Hepatocyte (in vitro differentiated cells): ENCODE measurements around the gene DNAJC5. TPM values are rescaled to one million over a fixed set of nuclear protein-coding genes. Genes with fewer than 3 reads are reported as not detected.

Source experiments
- DNase-seq: peaks from one replicate; pipeline ENCODE4 v3.0.0-alpha.2; 2016; ENCODE audit warnings: low spot score
- H2AFZ ChIP-seq: fragments of 200-600 bp; sonication (generic); 2 replicates; pipeline ENCODE4 v1.6.0; 2016; ENCODE audit warnings: antibody characterized with exemption, mild to moderate bottlenecking
- H3K27ac ChIP-seq: fragments of 200-600 bp; sonication (generic); 2 replicates; pipeline ENCODE4 v1.5.1; 2016; ENCODE audit warnings: mild to moderate bottlenecking
- H3K27me3 ChIP-seq: fragments of 200-600 bp; sonication (generic); 2 replicates; pipeline ENCODE4 v1.6.1; 2016
- H3K36me3 ChIP-seq: fragments of 200-600 bp; sonication (generic); replicated peaks from 2 replicates; pipeline ENCODE4 v1.5.1; 2016; ENCODE audit warnings: low read depth; ENCODE audit not compliant: insufficient read depth
- H3K4me1 ChIP-seq: fragments of 200-600 bp; sonication (generic); 2 replicates; pipeline ENCODE4 v1.5.1; 2016; ENCODE audit warnings: mild to moderate bottlenecking, moderate library complexity; ENCODE audit not compliant: insufficient read depth
- H3K4me2 ChIP-seq: fragments of 200-600 bp; sonication (generic); 2 replicates; pipeline ENCODE4 v1.6.0; 2016
- H3K4me3 ChIP-seq: fragments of 200-600 bp; sonication (generic); 2 replicates; pipeline ENCODE4 v1.5.1; 2016; ENCODE audit warnings: mild to moderate bottlenecking
- H3K79me2 ChIP-seq: fragments of 200-600 bp; sonication (generic); 2 replicates; pipeline ENCODE4 v1.6.0; 2017; ENCODE audit warnings: mild to moderate bottlenecking
- H3K9me2 ChIP-seq: fragments of 200-600 bp; sonication (generic); replicated peaks from 2 replicates; pipeline ENCODE4 v1.6.0; 2017; ENCODE audit warnings: mild to moderate bottlenecking; ENCODE audit not compliant: insufficient read depth
- H3K9me3 ChIP-seq: fragments of 200-600 bp; sonication (generic); 2 replicates; pipeline ENCODE4 v1.5.1; 2016; ENCODE audit warnings: low read depth, mild to moderate bottlenecking
- H4K20me1 ChIP-seq: fragments of 200-600 bp; sonication (generic); 2 replicates; pipeline ENCODE4 v1.6.0; 2016; ENCODE audit warnings: mild to moderate bottlenecking; ENCODE audit not compliant: insufficient read depth, poor library complexity, severe bottlenecking
- CTCF ChIP-seq: fragments of 200-600 bp; sonication (generic); IDR thresholded peaks from 2 replicates; pipeline ENCODE4 v1.5.1; 2016; ENCODE audit warnings: antibody characterized with exemption, mild to moderate bottlenecking; ENCODE audit not compliant: poor library complexity
- EZH2 ChIP-seq: fragments of 200-600 bp; sonication (generic); IDR thresholded peaks from 2 replicates; pipeline ENCODE4 v1.6.1; 2016; ENCODE audit warnings: antibody characterized with exemption, mild to moderate bottlenecking, borderline replicate concordance
- EZH2phosphoT487 ChIP-seq: fragments of 200-600 bp; sonication (generic); IDR thresholded peaks from one replicate; pipeline ENCODE4 v1.6.1; 2018; ENCODE audit warnings: antibody characterized with exemption, mild to moderate bottlenecking, low read depth, moderate library complexity; ENCODE audit not compliant: unreplicated experiment, severe bottlenecking
- WGBS: methylation state at CpG from one replicate; pipeline ENCODE4 v1.1.6; 2016; ENCODE audit warnings: low lambda C conversion rate; ENCODE audit errors: missing lambda C conversion rate; 5-methylcytosine and 5-hydroxymethylcytosine counted together
- microRNA counts: library from miRNA; unstranded; fragments of <30 nt; microRNA quantifications from one replicate; lab custom pipeline; 2017
- microRNA-seq: library from miRNA; unstranded; fragments of <30 nt; microRNA quantifications from one replicate; pipeline ENCODE4, GENCODE V29; 2017
- polyA plus RNA-seq: library from polyadenylated mRNA; unstranded; fragments of >200 nt; fragmentation: Nextera tagmentation; extraction: Ambion mirVana; gene quantifications from 2 replicates; pipeline ENCODE4 v1.2.1, GENCODE V29; 2016
- small RNA-seq: library from RNA; depleted of rRNA; stranded (forward); fragments of <200 nt; gene quantifications from one replicate; pipeline ENCODE3, GENCODE V24; 2014
- total RNA-seq: library from RNA; depleted of rRNA; stranded (reverse); fragments of >200 nt; gene quantifications from 2 replicates; pipeline ENCODE4 v1.2.3, GENCODE V29; 2014

The DNAJC5 gene
- total and polyA plus RNA-seq, 2 experiments from 2014 or later: 10.2 to 39.6 TPM

GRCh38 chr20:63980317-63980805 is 85.4 kb downstream of the DNAJC5 start:
- Histone ChIP-seq H3K4me1 (peaks cover 31% of the 10 kb centered on the region), H3K4me3 (no peak overlapping the region), H3K4me2 (peak overlapping the region; percentile 97), H3K36me3 (no peaks in the 10 kb centered on the region), H3K9me3 (no peaks in the 10 kb centered on the region), H2AFZ (peak overlapping the region; percentile 73), H4K20me1 (peaks cover 6% of the 10 kb centered on the region), H3K79me2 (peaks cover 27% of the 10 kb centered on the region), H3K27ac (peak overlapping the region; percentile 75), H3K9me2 (no peaks in the 10 kb centered on the region), H3K27me3 (no peaks in the 10 kb centered on the region)
- WGBS: 93% methylated on average over 15 of the region's 15 CpGs
- TF ChIP-seq EZH2: no peak
- no peak for TF ChIP-seq CTCF
- no peak for TF ChIP-seq EZH2phosphoT487
- peak; percentile 7 for DNase-seq

- peak within 1 kb of the TSS; percentile 89 for H2AFZ ChIP-seq
- no peaks in the 10 kb centered on the region for H3K27me3 ChIP-seq
- no peaks in the 10 kb centered on the region for H3K9me3 ChIP-seq
- peak; percentile 99 for DNase-seq
- peak within 1 kb of the TSS; percentile 94 for H3K27ac ChIP-seq
- peaks cover 31% of the 10 kb centered on the region for H3K4me1 ChIP-seq
- peak; percentile 88 for TF ChIP-seq CTCF
- TF ChIP-seq EZH2: no peak
- no peaks in the 10 kb centered on the region for H3K9me2 ChIP-seq
- WGBS: 1% methylated on average over 49 of the region's 75 CpGs
- H3K4me3 ChIP-seq: peak within 1 kb of the TSS; percentile 61
- peaks cover 27% of the 10 kb centered on the region for H3K79me2 ChIP-seq
- peak within 1 kb of the TSS; percentile 97 for H3K4me2 ChIP-seq
- no peaks in the 10 kb centered on the region for H3K36me3 ChIP-seq
- peaks cover 6% of the 10 kb centered on the region for H4K20me1 ChIP-seq
Measured at GRCh38 chr20:63980806-63981728, 86.1 kb downstream of the DNAJC5 start, which contains the start of gene PRPF6. TSS of gene PRPF6 (plus strand) at chr20:63981132. CDS start at chr20:63981246, 114 bp downstream.

GRCh38 chr20:63982937-63983336 is 88.0 kb downstream of the DNAJC5 start:
- H3K4me1 ChIP-seq: peaks cover 28% of the 10 kb centered on the region
- H3K79me2 ChIP-seq: peaks cover 27% of the 10 kb centered on the region
- H3K27ac ChIP-seq: no peak overlapping the region
- TF ChIP-seq EZH2: no peak
- TF ChIP-seq EZH2phosphoT487: no peak
- no peak for TF ChIP-seq CTCF
- H3K27me3 ChIP-seq: no peaks in the 10 kb centered on the region
- H3K36me3 ChIP-seq: no peaks in the 10 kb centered on the region
- no peak for DNase-seq
- H3K4me2 ChIP-seq: no peak overlapping the region
- WGBS: 96% methylated on average over 14 of the region's 14 CpGs
- H4K20me1 ChIP-seq: peaks cover 6% of the 10 kb centered on the region
- no peaks in the 10 kb centered on the region for H3K9me2 ChIP-seq
- no peak overlapping the region for H3K4me3 ChIP-seq
- H2AFZ ChIP-seq: no peak overlapping the region
- no peaks in the 10 kb centered on the region for H3K9me3 ChIP-seq

MicroRNA genes within 50 kb of the gene (microRNA counts, 767-probe panel; counts per million panel counts)
- microRNA hsa-miR-1914-5p (lab: Ali Mortazavi, UCI) (not detected), microRNA hsa-miR-647 (lab: Ali Mortazavi, UCI) (not detected), microRNA hsa-miR-941 (lab: Ali Mortazavi, UCI) (not detected)

Small RNA genes lying within 50 kb of the gene (microRNA-seq; reads per million reads assigned to microRNA genes)
- 3.1 reads per million for gene MIR1914
- not detected for gene MIR647
- not detected for gene MIR941-1
- gene MIR941-2: not detected
- gene MIR941-3: not detected
- gene MIR941-4: not detected
- not detected for gene MIR941-5

Small RNA genes lying within 50 kb of the gene (small RNA-seq; reads per million reads assigned to genes)
- gene MIR647: not detected
- gene MIR941-2: not detected
- not detected for gene MIR941-4
- not detected for gene MIR941-5
- gene RNU1-134P: 0.09 reads per million

Other genes with a start within 250 kb of the DNAJC5 start
- gene STMN3, start 241.7 kb upstream of the DNAJC5 start, total RNA-seq: 13.2 and 14.4 TPM in 2 replicates
- gene STMN3, start 241.7 kb upstream of the DNAJC5 start, polyA plus RNA-seq: 17.3 and 18.2 TPM in 2 replicates
- 16.9 and 18.2 TPM in 2 replicates for gene RTEL1, start 236.8 kb upstream of the DNAJC5 start, total RNA-seq
- 14.0 and 18.3 TPM in 2 replicates for gene RTEL1, start 236.8 kb upstream of the DNAJC5 start, polyA plus RNA-seq
- gene TNFRSF6B, start 198.5 kb upstream of the DNAJC5 start, total RNA-seq: 0.97 and 3.3 TPM in 2 replicates
- 4.2 and 5.1 TPM in 2 replicates for gene TNFRSF6B, start 198.5 kb upstream of the DNAJC5 start, polyA plus RNA-seq
- gene ARFRP1, start 187.2 kb upstream of the DNAJC5 start, total RNA-seq: 24.0 and 31.5 TPM in 2 replicates
- gene ARFRP1, start 187.2 kb upstream of the DNAJC5 start, polyA plus RNA-seq: 38.0 and 50.0 TPM in 2 replicates
- 18.6 and 21.5 TPM in 2 replicates for gene ZGPAT, start 187.1 kb upstream of the DNAJC5 start, total RNA-seq
- 41.7 and 48.7 TPM in 2 replicates for gene ZGPAT, start 187.1 kb upstream of the DNAJC5 start, polyA plus RNA-seq
- gene LIME1, start 158.5 kb upstream of the DNAJC5 start, total RNA-seq: 6.6 and 11.7 TPM in 2 replicates
- gene LIME1, start 158.5 kb upstream of the DNAJC5 start, polyA plus RNA-seq: 20.2 and 20.7 TPM in 2 replicates
- 43.9 and 59.4 TPM in 2 replicates for gene SLC2A4RG, start 155.3 kb upstream of the DNAJC5 start, total RNA-seq
- 50.4 and 53.6 TPM in 2 replicates for gene SLC2A4RG, start 155.3 kb upstream of the DNAJC5 start, polyA plus RNA-seq
- gene ZBTB46, start 63.9 kb upstream of the DNAJC5 start, total RNA-seq: 4.0 and 5.2 TPM in 2 replicates
- gene ZBTB46, start 63.9 kb upstream of the DNAJC5 start, polyA plus RNA-seq: 2.0 and 3.2 TPM in 2 replicates
- gene ABHD16B, start 33.6 kb upstream of the DNAJC5 start, total RNA-seq: not detected in 2 replicates
- 0.68 and 0.95 TPM in 2 replicates for gene ABHD16B, start 33.6 kb upstream of the DNAJC5 start, polyA plus RNA-seq
- gene TPD52L2, start 29.9 kb upstream of the DNAJC5 start, total RNA-seq: 83.2 and 86.2 TPM in 2 replicates
- 93.8 and 98.1 TPM in 2 replicates for gene TPD52L2, start 29.9 kb upstream of the DNAJC5 start, polyA plus RNA-seq
- gene UCKL1, start 61.3 kb downstream of the DNAJC5 start, total RNA-seq: 18.5 and 20.0 TPM in 2 replicates
- gene UCKL1, start 61.3 kb downstream of the DNAJC5 start, polyA plus RNA-seq: 52.2 and 62.9 TPM in 2 replicates
- gene ZNF512B, start 74.8 kb downstream of the DNAJC5 start, total RNA-seq: 11.5 and 13.5 TPM in 2 replicates
- gene ZNF512B, start 74.8 kb downstream of the DNAJC5 start, polyA plus RNA-seq: 10.1 and 12.4 TPM in 2 replicates
- 1.1 and 1.6 TPM in 2 replicates for gene SAMD10, start 84.5 kb downstream of the DNAJC5 start, total RNA-seq
- gene SAMD10, start 84.5 kb downstream of the DNAJC5 start, polyA plus RNA-seq: 11.0 and 11.7 TPM in 2 replicates
- 35.6 and 41.3 TPM in 2 replicates for gene PRPF6, start 86.0 kb downstream of the DNAJC5 start, total RNA-seq
- gene PRPF6, start 86.0 kb downstream of the DNAJC5 start, polyA plus RNA-seq: 37.3 and 43.1 TPM in 2 replicates
- 0.57 and 0.72 TPM in 2 replicates for gene C20orf204, start 141.1 kb downstream of the DNAJC5 start, total RNA-seq
- gene C20orf204, start 141.1 kb downstream of the DNAJC5 start, polyA plus RNA-seq: 0.85 and 1.7 TPM in 2 replicates
- gene SOX18, start 154.5 kb downstream of the DNAJC5 start, total RNA-seq: not detected in 2 replicates
- gene SOX18, start 154.5 kb downstream of the DNAJC5 start, polyA plus RNA-seq: 1.9 and 2.0 TPM in 2 replicates
- 23.8 and 26.0 TPM in 2 replicates for gene TCEA2, start 168.1 kb downstream of the DNAJC5 start, total RNA-seq
- 74.2 and 80.0 TPM in 2 replicates for gene TCEA2, start 168.1 kb downstream of the DNAJC5 start, polyA plus RNA-seq
- gene RGS19, start 184.4 kb downstream of the DNAJC5 start, total RNA-seq: 8.1 and 8.8 TPM in 2 replicates
- 10.9 and 13.5 TPM in 2 replicates for gene RGS19, start 184.4 kb downstream of the DNAJC5 start, polyA plus RNA-seq
- gene OPRL1, start 185.0 kb downstream of the DNAJC5 start, total RNA-seq: 1.1 and 1.5 TPM in 2 replicates
- 0.50 and 0.90 TPM in 2 replicates for gene OPRL1, start 185.0 kb downstream of the DNAJC5 start, polyA plus RNA-seq
- gene LKAAEAR1, start 189.3 kb downstream of the DNAJC5 start, total RNA-seq: not detected in 2 replicates
- gene LKAAEAR1, start 189.3 kb downstream of the DNAJC5 start, polyA plus RNA-seq: 0.91 and 1.2 TPM in 2 replicates
- gene NPBWR2, start 212.4 kb downstream of the DNAJC5 start, total RNA-seq: not detected in 2 replicates
- not detected in 2 replicates for gene NPBWR2, start 212.4 kb downstream of the DNAJC5 start, polyA plus RNA-seq